Common myeloid progenitor, CD34-positive (primary cell): ENCODE measurements around the gene TGFBR2.

Experiments used
- CTCF ChIA-PET: fragments of 350-600 bp; sonication (Branson Sonifier 250); formaldehyde crosslinking; loops from one replicate; lab custom pipeline; 2021; ENCODE audit warnings: antibody characterized with exemption; lab: Charles Lee
- POLR2A ChIA-PET: fragments of 350-600 bp; sonication (Branson Sonifier 250); formaldehyde crosslinking; loops from one replicate; lab custom pipeline; 2021; ENCODE audit warnings: antibody characterized with exemption; lab: Charles Lee
- DNase-seq, 3 donors: peaks; one replicate each; pipeline versions ENCODE4 v3.0.0 to v3.0.0-alpha.2; 2013
- H3K27ac ChIP-seq, 2 experiments: 1 replicate in 1 of 2; 2 replicates in 1 of 2; pipeline ENCODE4 v1.7.0; 2013; ENCODE audit warnings: inconsistent platforms in 2 of 2, low read length in 2 of 2, mild to moderate bottlenecking in 2 of 2, low read depth in 1 of 2, moderate library complexity in 1 of 2; ENCODE audit not compliant: severe bottlenecking in 2 of 2, insufficient read depth in 1 of 2, poor library complexity in 1 of 2
- H3K27me3 ChIP-seq, 5 experiments: replicated peaks in 2 of 5; 1 replicate in 3 of 5; 2 replicates in 2 of 5; pipeline versions ENCODE4 v1.6.1 to v1.7.0; 2013; ENCODE audit warnings: low read length in 4 of 5, mild to moderate bottlenecking in 2 of 5, moderate library complexity in 2 of 5, inconsistent platforms in 1 of 5; ENCODE audit not compliant: insufficient read depth in 5 of 5, control insufficient read depth in 4 of 5
- H3K36me3 ChIP-seq, 4 experiments: 1 replicate in 2 of 4; 2 replicates in 2 of 4; pipeline versions ENCODE4 v1.6.1 to v1.7.0; 2013; ENCODE audit warnings: low read length in 3 of 4, control low read depth in 1 of 4, mild to moderate bottlenecking in 1 of 4; ENCODE audit not compliant: control insufficient read depth in 4 of 4, insufficient read depth in 4 of 4
- H3K4me1 ChIP-seq, 4 experiments: 1 replicate in 3 of 4; 2 replicates in 1 of 4; pipeline versions ENCODE4 v1.6.1 to v1.7.1; 2013; ENCODE audit warnings: low read length in 3 of 4, mild to moderate bottlenecking in 3 of 4, control low read depth in 1 of 4, inconsistent platforms in 1 of 4, moderate library complexity in 1 of 4; ENCODE audit not compliant: control insufficient read depth in 4 of 4, insufficient read depth in 4 of 4; ENCODE audit errors: control extremely low read depth in 1 of 4
- H3K4me3 ChIP-seq, 7 experiments: 1 replicate in 4 of 7; 2 replicates in 3 of 7; pipeline versions ENCODE4 v1.5.1 to v1.7.0; 2013; ENCODE audit warnings: mild to moderate bottlenecking in 7 of 7, low read length in 6 of 7, moderate library complexity in 6 of 7, inconsistent platforms in 2 of 7, low read depth in 2 of 7, control low read depth in 1 of 7; ENCODE audit not compliant: insufficient read depth in 4 of 7, control insufficient read depth in 1 of 7; ENCODE audit errors: extremely low read depth in 1 of 7
- H3K9me3 ChIP-seq, 5 experiments: 1 replicate in 4 of 5; 2 replicates in 1 of 5; pipeline versions ENCODE4 v1.6.1 to v1.7.1; 2013; ENCODE audit warnings: low read length in 4 of 5, mild to moderate bottlenecking in 2 of 5, inconsistent platforms in 1 of 5, low read depth in 1 of 5, moderate library complexity in 1 of 5; ENCODE audit not compliant: control insufficient read depth in 4 of 5, insufficient read depth in 2 of 5; ENCODE audit errors: control extremely low read depth in 1 of 5
- WGBS: methylation state at CpG from one replicate; pipeline ENCODE4 v1.1.5; 2013; ENCODE audit not compliant: insufficient coverage; 5-methylcytosine and 5-hydroxymethylcytosine counted together

Gene TGFBR2

DNA sequence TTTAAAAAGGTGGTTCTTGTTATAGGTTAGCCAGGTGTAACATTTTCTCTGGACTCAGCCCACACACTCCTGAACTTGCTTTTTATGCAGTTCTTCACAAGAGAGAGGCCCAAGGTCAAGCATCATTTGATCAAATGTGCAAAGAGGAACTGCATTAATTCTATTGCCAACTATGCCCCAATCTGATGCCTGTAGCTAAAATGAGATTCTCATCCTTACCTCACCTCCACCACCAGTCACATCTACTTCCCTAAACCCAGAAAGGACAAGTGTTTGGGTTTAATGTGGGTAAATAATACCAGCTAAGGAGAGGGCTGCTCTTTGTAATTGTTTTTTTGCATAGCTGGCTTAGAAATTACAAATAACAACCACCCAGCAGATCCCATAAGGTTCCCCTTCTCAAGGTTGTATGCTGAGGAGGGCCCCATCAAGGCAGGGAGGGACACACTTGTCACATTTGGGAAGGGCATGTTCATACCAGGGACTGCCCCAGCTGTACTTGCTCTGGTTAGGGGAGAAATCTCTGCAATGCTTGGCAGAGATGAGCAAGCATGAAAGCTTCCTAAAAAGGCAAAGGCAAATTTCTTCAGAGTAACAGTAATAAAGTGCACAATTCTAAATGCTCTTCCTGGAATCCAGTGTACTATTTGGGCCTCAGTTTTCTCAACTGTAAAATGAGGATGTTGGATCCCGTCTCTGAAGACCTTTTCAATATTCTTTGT lies 76.2 kb downstream of the TGFBR2 start:
- POLR2A ChIA-PET = no interaction called here
- CTCF ChIA-PET = interaction anchor here (1.1 to 1.9 kb wide), 4 partner anchors 10 to 204 kb away, joined by 3 to 11 read pairs (median 4); no protein-coding TSS in a partner anchor
- peaks cover 0 to 34% (median 15%) of the 10 kb centered on the region in 4 experiments for H3K4me1 ChIP-seq
- H3K27ac ChIP-seq = no peak overlapping the region
- H3K27me3 ChIP-seq = no peaks in the 10 kb centered on the region
- 100% methylated on average over 1 of the region's 1 CpG for WGBS
- no peaks in the 10 kb centered on the region for H3K9me3 ChIP-seq
- peak in 2 of 3 donors; percentile 47 to 61 for DNase-seq
- H3K36me3 ChIP-seq = peaks cover 22 to 46% (median 29%) of the 10 kb centered on the region in 4 experiments
- no peak overlapping the region for H3K4me3 ChIP-seq

DNA sequence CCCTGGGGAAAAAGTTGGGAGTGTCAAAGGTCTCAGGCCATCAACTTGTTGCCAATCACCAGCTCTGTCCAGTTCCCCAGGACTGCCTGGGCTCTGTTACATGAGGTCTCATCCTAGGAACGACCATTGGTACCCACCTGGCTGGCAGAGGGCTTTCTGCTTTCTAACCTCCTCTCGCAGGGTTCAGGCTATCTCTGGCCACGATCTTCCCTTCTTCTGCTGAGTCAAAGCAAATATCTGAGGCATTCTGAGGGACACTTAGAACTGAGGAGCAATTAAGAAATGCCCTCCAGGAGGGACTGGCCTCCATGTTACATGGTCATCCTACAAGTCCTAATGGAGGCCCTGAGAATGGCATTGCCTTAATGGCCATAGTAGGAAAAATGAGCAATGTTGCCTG lies 77.4 kb downstream of the TGFBR2 start:
- no peak overlapping the region for H3K4me3 ChIP-seq
- H3K27me3 ChIP-seq = no peaks in the 10 kb centered on the region
- no peaks in the 10 kb centered on the region for H3K9me3 ChIP-seq
- POLR2A ChIA-PET = no interaction called here
- WGBS = 81% methylated on average over 3 of the region's 3 CpGs
- peaks cover 22 to 48% (median 24%) of the 10 kb centered on the region in 4 experiments for H3K36me3 ChIP-seq
- peaks cover 2 to 35% (median 24%) of the 10 kb centered on the region in 4 experiments for H3K4me1 ChIP-seq
- CTCF ChIA-PET = no interaction called here
- DNase-seq = no peak
- no peak overlapping the region for H3K27ac ChIP-seq

GRCh38 chr3:30684356-30684755 lies 78.0 kb downstream of the TGFBR2 start:
- ChIA-PET POLR2A (no interaction called here), CTCF (no interaction called here)
- Histone ChIP-seq H3K4me3 (no peak overlapping the region), H3K9me3 (no peaks in the 10 kb centered on the region), H3K27ac (no peak overlapping the region), H3K27me3 (no peaks in the 10 kb centered on the region), H3K36me3 (peaks cover 17 to 47% (median 20%) of the 10 kb centered on the region in 4 experiments), H3K4me1 (peaks cover 2 to 39% (median 30%) of the 10 kb centered on the region in 4 experiments)
- 100% methylated on average over 1 of the region's 3 CpGs for WGBS
- DNase-seq = no peak

- peaks cover 2 to 40% (median 33%) of the 10 kb centered on the region in 4 experiments for H3K4me1 ChIP-seq
- peaks cover 17 to 53% (median 22%) of the 10 kb centered on the region in 4 experiments for H3K36me3 ChIP-seq
- no peak overlapping the region for H3K4me3 ChIP-seq
Observed at GRCh38 chr3:30685267-30685667, 78.9 kb downstream of the TGFBR2 start.

DNA sequence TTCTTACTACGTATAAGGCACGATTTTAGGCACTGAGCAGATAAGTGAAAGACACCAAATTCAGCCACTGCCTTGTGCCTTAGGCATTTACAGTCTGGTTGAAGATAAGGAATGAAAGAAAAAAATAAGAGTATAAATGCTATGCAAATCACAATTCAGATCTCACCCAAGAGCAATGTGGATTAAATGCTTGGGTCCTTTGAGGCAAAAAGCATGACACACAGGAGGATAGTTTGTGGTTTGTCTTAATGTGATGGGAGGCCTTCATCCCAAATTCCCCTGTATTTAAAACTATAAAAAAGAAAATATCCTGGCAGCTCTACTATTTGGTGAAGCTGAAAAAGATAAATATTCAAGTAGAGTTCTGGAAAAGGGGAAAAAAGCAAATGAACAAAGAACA lies 79.8 kb downstream of the TGFBR2 start:
- DNase-seq = no peak
- Histone ChIP-seq H3K4me3 (no peak overlapping the region), H3K4me1 (peaks cover 2 to 42% (median 33%) of the 10 kb centered on the region in 4 experiments), H3K36me3 (peaks cover 22 to 59% (median 28%) of the 10 kb centered on the region in 4 experiments), H3K27me3 (no peaks in the 10 kb centered on the region), H3K27ac (no peak overlapping the region), H3K9me3 (no peaks in the 10 kb centered on the region)
- ChIA-PET POLR2A (no interaction called here), CTCF (interaction anchor here (1.2 to 1.6 kb wide), 3 partner anchors 8 to 11 kb away, joined by 3 to 6 read pairs (median 3); no protein-coding TSS in a partner anchor)
- WGBS = 100% methylated on average over 1 of the region's 2 CpGs

More at GRCh38 chr3:30685267-30685667, 78.9 kb downstream of the TGFBR2 start:
- no peaks in the 10 kb centered on the region for H3K9me3 ChIP-seq
- no peak overlapping the region for H3K27ac ChIP-seq
- ChIA-PET CTCF (interaction anchor here (1.0 to 1.6 kb wide), 4 partner anchors 9 to 30 kb away, joined by 3 to 6 read pairs (median 3); no protein-coding TSS in a partner anchor), POLR2A (no interaction called here)
- DNase-seq = no peak
- WGBS = 94% methylated on average over 2 of the region's 2 CpGs
- H3K27me3 ChIP-seq = no peaks in the 10 kb centered on the region

DNA sequence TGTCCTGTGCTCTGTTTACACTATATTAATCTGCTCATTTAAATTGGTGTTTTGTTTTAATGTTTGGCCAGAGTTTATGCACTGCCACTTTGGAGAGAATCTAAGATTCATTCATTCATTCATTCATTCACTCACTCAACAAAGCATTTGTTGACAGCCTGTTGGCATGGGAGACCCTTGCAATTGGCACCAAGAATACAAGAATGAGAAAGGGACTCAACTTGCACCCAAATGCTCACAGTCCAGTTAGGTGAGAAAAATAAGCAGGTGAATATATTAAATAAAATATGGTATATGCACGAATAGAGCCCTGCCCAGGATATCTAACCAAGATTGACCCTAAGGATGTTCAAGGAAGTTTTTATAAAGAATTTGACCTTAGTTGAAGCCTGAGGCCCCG lies 80.4 kb downstream of the TGFBR2 start:
- peaks cover 20 to 62% (median 33%) of the 10 kb centered on the region in 4 experiments for H3K36me3 ChIP-seq
- H3K4me3 ChIP-seq = no peak overlapping the region
- ChIA-PET POLR2A (no interaction called here), CTCF (no interaction called here)
- peaks cover 2 to 40% (median 31%) of the 10 kb centered on the region in 4 experiments for H3K4me1 ChIP-seq
- H3K9me3 ChIP-seq = no peaks in the 10 kb centered on the region
- no peak for DNase-seq
- H3K27ac ChIP-seq = no peak overlapping the region
- H3K27me3 ChIP-seq = no peaks in the 10 kb centered on the region
- no CpG with 5 or more reads among the region's 2 CpGs for WGBS
